Bone marrow (tissue), 2 donors: ENCODE results near the gene SNHG17.
"Not testable (repeated sequence)": the region's sequence is repeated elsewhere in the genome, so short reads cannot be mapped to it uniquely, and the experiment has no call there.

ENCODE experiments used
- DNase-seq, 2 donors: peaks; one replicate each; lab custom pipeline; 2025; lab: John Stamatoyannopoulos, UW

SNHG17 gene

DNA sequence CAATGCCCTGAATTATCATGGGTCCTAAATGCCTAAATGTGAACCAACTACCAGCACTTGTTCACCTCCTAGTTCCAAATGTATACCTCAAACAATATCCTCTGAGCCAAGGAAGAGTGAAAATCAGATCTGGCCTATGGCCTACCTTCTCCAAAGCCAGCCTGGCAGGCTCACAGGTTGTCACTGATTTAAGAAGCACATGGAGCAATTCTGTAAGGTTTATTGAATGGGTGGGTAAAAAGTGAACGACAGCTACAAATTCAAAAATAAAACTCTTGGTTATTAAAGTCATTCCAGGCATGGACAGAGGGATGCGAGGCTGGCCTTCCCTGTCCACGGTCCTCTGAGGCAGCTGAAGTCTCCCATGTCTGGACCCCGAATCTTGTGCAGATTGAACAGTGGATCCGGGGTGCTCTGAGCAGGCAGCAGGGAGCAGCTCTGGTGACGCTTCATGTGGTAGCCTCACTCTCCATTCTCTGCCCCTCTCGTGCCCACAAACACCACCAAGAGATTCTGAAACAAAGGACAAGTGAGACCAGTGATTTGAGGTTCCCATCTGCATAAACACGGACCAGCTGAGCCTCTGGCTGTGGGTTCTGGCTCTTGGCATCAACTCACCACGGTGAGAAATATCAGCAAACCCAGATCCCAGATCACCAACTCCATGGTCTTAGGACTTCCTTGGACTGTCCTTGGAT is 14.6 kb downstream of the SNHG17 start:
- DNase-seq: no peak

DNA sequence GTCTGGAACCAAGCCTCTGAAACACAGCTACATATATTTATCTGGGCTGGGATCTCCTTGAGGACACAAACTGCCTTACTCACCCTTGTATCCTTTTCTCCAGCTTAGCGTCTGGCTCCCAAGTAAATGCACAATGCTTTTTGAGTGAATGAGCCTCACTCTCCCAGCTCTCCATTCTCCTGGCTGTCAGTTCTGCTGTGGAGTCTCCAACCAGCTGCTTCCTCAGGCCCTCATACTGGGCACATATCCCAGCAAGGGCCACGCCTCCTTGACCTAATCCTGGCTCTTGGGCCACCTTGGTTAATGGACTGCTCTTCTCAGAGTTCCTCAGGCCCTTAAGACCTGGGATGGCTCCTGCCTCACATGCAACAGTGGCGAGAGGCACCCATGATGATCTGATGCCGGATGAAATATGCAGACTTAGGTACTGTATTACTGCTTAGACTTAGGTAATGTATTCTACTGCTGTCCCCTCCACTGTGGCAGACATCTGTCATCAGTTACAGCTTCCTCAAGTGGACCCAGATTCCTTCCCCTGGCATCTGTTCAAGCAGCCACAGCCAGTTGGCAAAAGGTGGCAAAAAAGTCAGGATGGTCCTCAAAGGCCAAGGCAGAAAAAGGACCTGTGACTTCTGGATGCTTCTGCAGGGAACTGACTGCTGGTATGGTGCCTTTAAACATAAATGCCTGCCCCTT is 16.5 kb downstream of the SNHG17 start:
- no peak for DNase-seq

DNA sequence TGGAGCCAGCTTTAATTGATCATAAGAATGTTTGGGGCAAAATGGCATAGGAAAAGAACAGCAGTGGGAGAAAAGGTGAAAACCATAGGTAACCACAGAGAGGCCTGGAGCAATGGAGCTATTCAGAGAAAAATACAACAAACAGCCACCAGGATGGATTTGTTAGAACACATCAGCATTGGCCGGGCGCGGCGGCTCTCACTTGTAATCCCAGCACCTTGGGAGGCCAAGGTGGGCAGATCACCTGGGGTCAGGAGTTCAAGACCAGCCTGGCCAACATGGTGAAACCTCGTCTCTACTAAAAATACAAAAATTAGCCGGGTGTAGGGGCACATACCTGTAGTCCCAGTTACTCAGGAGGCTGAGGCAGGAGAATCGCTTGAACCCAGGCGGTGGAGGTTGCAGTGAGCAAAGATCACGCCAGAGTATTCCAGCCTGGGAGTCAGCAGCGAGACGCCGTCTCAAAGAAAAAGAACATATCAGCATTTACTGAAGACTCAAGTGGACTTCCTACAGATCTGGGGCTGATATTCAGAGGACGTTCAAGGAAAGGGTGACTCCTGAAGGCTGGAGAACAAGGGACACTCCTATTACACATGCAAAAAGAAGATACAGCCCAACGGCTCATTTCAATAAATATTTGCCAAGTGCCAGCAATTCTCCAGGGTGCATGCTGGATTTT is 20.2 kb downstream of the SNHG17 start:
- DNase-seq: no peak

DNA sequence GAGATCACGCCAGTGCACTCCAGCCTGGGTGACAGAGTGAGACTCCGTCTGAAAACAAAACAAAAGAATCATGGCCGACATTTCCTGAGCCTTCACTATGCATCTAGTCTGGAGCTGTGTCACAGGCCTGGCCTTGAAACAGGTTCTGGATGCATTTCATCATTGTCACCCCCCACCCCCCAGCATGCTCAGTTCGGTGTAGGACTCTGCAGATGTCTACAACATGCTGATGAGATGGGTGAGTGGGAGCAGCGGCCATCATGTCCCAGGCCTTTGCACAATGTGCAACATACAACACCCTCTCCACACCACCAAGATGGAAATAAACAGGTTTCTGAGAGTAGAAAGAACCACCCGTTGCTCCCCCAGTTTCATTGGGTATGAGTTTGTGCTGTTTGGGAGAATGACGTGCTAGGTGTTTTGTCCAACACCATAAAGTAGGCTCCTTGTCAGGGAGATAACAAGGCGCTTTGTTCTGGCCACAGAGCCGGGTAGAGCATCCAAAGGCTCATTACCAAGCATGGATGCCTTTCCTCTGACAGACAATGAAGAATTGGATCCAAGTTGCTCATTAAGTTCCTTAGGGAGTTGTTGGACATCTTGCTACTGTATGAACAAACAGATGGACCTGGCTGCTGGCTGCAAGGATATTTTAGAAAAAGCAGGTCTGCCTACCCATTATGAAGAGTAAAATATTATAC is 22.1 kb downstream of the SNHG17 start:
- no peak for DNase-seq

DNA sequence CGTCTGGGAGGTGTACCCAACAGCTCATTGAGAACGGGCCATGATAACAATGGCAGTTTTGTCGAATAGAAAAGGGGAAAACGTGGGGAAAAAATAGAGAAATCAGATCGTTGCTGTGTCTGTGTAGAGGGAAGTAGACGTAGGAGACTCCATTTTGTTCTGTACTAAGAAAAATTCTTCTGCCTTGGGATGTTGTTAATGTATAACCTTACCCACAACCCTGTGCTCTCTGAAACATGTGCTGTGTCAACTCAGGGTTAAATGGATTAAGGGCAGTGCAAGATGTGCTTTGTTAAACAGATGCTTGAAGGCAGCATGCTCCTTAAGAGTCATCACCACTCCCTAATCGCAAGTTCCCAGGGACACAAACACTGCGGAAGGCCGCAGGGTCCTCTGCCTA is 27.3 kb downstream of the SNHG17 start:
- DNase-seq: not testable (repeated sequence)

DNA sequence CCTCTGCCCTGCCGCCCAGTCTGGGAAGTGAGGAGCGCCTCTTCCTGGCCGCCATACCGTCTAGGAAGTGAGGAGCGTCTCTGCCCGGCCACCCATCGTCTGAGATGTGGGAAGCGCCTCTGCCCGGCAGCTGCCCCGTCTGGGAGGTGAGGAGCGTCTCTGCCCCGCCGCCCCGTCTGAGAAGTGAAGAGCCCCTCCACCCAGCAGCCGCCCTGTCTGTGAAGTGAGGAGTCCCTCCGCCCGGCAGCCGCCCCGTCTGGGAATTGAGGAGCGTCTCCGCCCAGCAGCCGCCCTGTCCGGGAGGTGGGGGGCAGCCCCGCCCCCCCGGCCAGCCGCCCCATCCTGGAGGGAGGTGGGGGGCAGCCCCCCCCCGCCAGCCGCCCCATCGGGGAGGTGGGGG is 27.8 kb downstream of the SNHG17 start:
- no peak for DNase-seq

DNA sequence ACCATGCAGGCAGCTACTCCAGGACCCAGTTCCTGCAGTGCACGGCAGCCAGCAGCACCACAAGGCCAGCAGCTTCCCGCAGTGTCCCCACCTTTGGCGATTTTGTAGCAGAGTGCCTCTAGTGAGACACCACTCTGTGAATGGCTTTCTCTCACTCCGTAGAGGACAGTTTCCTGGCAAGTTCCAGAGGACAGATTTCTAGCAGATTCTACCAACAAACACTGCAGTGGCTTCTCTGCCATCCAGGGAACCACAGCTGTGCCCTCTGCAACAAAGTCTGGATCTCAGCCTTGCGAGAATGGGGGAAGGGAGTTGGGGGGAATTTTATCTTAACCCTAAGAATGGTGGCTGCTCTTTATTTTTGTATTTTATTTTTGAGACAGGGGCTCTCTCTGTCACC is 28.7 kb downstream of the SNHG17 start:
- DNase-seq: no peak

DNA sequence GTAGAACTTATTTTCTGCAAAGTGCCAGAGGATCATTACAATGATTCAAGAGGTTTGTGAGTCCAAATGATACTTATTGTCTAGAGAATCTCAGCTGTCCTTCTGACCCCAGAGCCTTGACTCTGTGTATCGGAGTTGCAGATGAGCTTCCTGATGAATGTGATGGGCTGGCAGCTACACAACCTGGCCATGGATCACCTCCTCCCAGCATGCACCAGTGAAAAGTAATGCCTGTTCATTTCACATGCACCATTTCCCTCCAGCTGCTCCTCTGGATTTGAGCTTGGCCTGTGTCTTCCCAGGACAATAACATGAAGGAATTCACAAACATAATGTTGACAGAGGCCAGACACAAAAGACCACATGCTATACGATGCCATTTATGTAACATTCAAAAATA is 30.0 kb downstream of the SNHG17 start:
- no peak for DNase-seq

DNA sequence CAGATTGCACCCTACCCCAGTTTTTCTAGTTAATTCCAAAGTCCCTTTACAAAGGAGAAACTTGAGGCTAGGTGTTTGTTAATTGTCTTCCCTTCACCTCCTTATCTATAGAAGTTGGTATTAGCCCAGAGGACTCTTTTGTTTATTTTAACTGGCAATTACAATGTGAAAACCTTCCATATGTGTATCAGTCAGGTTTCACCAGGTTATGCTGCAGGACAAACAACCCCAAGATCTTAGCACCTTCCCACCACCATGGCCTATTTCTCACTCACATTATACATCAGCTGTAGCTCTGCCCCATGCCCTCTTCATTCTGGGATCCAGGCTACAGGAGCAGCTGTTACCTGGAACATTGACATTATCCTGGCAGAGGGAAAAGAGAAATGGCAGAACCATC is 31.1 kb downstream of the SNHG17 start:
- no peak for DNase-seq

DNA sequence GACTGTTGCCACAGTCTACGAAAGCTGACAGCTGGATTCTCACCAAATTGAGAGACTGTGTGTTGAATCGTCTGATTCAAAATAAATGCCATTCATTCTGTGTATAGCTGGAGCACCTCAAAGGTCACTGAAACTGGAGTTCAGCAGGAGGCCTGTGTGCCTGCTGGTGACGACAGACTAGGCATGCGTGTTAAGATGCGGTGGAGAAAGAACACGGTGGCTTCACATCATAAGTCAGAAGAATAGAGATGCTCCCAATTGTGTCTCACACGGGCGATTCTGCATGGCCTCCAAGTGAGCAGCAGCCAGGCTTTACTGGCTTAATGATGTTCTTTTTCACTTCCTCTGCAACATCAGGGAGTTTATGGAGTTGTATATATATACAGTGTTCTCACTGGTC is 32.3 kb downstream of the SNHG17 start:
- DNase-seq: no peak

DNA sequence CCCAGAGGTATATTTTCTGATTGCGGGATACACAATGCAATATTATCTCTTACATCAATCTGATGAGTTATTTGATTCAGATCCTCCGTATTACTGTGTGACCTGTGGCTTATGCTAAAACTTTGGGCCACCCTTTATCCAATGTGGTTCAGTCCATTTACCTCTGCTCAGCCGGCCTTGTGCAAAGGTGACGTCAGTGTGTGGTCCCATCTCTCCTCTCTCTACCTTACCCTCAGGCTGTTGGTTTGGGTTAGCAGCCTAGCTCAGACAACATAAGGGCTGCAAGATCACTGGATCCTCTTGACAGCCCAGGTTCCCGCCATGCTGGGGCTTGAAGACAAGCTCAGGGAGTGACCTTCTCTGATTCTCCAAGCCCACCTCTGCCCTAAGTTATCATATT is 33.0 kb downstream of the SNHG17 start:
- no peak for DNase-seq

DNA sequence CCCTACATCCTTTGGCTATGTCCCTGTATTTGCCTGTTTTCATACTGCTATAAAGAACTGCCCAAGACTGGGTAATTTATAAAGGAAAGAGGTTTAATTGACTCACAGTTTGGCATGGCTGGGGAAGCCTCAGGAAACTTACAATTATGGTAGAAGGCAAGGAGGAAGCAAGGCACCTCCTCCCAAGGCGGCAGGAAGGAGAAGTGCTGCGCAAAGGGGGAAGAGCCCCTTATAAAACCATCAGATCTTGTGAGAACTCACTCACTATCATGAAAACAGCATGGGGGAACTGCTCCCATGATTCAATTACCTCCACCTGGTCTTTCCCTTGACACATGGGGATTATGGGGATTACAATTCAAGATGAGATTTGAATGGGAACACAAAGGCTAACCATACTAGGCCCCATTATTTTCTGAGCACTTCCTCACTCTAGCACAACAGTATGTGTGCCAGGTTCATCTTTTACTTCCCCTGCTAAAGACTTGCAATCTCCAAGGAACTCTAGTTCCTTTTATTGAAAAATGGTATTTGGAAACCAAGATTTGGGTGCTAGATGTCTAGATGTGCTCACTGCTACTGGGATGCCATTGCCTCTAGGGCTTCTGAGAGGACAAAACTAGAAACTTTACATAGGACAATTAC is 39.3 kb downstream of the SNHG17 start:
- not testable (repeated sequence) for DNase-seq

DNA sequence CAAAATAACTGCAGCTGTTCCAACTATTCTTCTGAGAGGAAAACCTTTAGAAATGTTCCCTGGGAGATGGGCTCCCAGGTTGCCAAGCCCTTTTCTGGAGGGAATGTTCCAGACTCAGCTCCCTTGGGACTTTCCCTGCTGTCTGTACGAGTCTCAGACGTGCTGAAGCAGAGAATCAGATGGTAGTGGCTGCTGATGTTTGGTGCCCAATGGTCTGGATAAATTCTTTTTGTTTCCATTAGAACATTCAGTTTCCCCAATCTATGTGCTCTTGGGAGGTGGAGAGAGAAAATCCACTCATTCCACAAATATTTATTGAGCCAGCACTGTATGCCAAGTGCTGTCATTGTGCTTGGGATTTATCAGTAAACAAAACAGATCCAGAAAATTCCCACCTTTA is 40.0 kb downstream of the SNHG17 start:
- no peak for DNase-seq

DNA sequence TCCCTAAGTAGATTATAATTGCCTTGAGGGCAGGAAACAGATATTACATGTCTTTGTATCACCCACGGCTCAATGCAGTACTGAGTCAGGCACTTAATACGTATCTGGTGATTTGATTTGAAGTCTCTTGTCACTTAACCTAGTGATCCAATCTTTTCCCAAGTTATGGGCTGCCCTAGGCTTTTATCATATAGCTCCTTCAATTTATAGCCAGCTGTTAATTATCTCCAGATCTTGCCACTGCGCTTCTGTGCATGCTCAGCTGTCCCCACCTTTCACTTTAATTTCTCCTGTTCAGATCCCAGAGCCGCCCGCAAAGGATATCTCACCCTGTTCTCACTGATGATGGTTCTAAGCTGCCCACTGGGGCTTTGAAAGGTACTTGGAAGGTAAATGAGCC is 41.9 kb downstream of the SNHG17 start:
- DNase-seq: no peak

DNA sequence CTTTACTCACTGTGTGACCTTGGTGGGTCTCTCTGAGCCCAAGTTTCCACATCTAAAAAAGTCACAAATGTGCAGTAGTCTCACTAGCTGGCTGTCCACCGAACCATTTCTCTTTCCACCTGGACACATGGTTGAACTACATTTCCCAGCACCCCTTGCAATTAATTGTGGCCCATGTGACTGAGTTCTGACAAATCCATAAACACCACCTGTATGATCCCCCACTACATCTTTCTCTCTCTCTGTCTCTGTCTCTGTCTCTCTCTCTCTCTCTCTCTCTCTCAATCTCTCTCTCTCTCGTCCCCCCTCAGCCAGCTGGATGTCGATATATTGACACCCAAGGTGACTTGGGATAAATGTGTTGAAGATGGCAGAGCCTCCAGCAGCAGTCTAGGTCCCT is 42.8 kb downstream of the SNHG17 start:
- no peak for DNase-seq

DNA sequence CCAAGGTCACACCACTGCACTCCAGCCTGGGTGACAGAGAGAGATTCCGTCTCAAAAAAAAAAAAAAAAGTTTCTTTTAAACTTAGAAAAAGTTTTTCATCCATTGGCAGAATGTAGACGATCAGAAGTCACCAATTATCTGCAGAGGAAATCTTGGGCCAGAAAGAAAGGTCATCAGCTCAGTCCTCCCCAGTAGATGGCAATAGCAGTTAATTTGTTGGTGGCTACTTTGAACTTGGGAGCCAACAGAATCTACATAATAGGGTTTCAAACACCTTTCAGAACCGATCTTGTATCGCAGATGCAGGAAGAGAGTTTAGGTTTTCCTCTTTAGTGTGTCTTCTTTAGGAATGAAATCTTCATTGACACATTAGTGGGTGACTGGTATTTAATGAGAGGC is 47.2 kb downstream of the SNHG17 start:
- no peak for DNase-seq

DNA sequence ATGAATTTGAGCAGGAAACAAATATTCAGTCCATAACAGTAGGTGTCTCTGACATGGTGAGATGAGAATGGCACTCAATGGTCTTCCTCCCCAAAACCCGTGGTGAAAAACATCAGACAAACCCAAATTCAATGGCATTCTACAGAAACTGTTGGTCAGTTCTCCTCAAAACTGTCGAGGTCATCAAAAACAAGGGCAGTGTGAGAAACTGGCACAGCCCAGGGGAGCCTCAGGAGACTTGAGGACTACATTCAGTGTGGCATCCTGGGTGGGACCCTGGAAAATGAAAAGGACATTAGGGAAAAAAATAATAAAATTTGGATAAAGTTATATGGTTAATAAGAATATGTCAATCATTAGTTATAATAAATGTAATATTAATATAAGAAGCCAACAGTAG is 48.3 kb downstream of the SNHG17 start:
- DNase-seq: no peak

DNA sequence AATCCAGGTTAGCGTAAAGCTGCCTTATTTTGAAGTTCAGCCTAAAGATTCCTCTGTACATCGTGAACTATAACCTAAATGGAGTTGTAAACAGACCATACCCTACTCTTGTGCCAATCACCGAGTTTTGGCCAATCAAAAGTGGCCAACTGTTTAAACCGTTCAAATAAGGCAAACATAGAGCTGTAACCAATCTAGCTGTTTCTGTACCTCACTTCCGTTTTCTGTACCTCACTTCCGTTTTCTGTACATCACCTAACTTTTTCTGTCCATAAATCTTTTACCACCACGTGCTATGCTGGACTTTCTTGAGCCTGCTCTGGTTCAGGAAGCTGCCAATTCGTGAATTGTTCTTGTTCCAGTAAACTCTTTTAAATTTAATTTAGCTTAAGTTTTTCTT is 49.1 kb downstream of the SNHG17 start:
- DNase-seq: no peak

DNA sequence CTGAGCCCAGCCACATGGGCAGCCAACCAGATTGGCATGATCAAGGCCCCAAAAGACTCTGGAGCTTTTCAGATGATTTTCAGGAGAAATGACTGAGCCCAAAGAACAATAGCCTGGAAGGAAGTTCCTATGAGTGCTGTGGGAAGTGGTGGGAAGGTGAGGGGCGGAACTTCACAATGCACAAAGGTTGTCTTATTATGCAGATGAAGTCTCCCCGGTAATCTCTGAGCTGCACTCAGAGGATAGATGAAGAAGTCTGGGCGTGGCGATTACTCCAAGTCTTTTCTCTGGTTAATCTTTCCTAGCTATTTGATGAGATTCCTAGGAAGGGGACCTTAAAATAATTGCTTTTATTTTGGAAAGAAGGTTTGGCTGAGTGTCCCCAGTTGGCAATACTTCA is 52.0 kb downstream of the SNHG17 start:
- no peak for DNase-seq

DNA sequence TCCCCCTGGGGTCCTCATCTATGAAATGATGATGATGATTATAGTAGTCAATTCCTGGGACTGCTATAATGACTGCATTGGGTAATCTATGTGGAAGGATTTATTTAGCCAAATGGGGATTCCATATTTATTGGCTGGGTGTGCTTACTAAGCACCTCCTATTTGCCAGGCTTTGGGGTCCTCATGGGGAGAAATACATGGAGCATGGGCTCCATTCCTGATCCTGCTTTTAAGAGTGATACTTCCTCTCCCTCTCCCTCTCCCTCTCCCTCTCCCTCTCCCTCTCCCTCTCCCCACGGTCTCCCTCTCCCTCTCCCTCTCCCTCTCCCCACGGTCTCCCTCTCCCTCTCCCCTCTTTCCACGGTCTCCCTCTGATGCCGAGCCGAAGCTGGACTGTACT is 57.3 kb downstream of the SNHG17 start:
- not testable (repeated sequence) for DNase-seq

DNA sequence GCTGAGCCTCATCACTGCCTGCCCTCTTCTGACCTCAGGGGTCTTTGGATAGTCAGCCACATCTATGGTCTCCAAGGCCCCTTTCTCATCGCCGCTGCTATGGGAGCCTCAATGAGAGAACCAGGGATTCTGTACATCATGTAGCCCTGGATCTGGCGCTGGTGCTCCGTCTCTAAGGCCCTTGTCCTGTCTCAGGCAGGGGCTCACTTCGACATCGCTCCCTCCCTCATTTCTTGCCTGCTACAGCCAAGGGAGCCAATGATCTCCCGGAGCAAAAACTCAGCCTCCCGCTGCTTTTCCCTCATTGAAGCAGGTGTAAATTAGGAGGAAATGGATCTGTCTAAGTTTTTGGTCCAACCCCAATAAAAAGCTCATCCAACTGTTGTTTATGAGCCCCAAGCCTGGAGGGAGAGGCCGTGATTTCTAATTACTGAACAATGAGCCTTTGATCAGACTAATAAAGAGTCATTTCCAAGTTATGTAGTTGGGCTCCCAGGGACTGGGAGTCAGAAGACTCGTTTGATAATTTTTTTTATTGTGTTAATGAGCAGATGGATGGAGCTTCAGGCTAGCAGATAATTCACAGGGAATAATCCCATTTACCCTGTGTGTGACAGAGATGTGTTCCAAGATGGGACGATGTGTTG is 58.0 kb downstream of the SNHG17 start:
- no peak for DNase-seq

DNA sequence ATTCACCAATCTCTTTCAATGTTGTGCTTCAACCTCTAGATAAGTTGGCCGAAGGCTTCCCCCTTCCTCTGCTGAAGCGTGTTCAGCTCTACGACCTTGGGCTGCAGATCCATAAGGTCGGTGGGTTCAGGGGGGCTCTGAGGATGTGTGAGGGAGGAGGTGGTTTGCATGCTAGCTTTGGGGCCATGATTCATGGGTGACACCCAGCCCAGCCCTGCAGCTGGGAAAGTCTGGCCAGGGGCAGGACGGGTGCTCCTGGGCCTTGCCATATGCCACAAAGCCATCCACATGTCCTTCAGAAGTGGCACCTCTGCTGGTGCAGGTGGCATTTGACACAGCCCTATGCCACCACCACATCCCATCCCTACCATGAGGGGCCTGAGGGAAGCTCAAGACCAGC is 61.2 kb downstream of the SNHG17 start:
- DNase-seq: no peak
